ENCODE measurements around the gene THY1. TPM values are rescaled to one million over a fixed set of nuclear protein-coding genes. Genes with fewer than 3 reads are reported as not detected.

The THY1 gene
- polyA plus RNA-seq, 1 donor from 2014 or later = 98.3 TPM

DNA sequence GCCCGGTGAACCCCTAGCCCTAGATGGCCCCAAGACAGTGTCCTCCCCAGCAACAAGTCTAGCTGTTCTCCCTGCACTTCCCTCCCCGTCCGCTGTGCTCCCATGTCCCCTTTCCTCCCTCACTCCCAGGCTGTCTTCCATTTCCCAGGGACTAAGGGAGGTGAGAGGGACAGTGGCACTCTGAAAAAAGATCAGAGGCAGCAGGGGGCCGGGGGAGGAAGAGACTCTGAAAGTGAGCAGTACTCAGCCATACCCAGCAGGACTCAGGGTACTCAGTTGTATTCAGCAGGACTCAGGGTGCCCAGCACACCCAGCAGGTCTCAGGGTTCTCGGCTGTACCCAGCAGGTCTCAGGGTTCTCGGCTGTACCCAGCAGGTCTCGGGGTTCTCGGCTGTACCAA lies 48.4 kb upstream of the THY1 start:
- H3K27me3 ChIP-seq (ENCODE audit: insufficient read depth, low read depth, low read length) = no peaks in the 10 kb centered on the region
- H2AFZ ChIP-seq (ENCODE audit: low read depth, low read length) = no peak overlapping the region
- no peak for TF ChIP-seq EZH2 (IDR thresholded peaks at IDR 0.05; ENCODE audit: borderline replicate concordance, insufficient read depth, low read length, poor library complexity, severe bottlenecking)
- no peak for TF ChIP-seq TAF1 (IDR thresholded peaks at IDR 0.05; ENCODE audit: low read depth)
- TF ChIP-seq, protein P1, sequence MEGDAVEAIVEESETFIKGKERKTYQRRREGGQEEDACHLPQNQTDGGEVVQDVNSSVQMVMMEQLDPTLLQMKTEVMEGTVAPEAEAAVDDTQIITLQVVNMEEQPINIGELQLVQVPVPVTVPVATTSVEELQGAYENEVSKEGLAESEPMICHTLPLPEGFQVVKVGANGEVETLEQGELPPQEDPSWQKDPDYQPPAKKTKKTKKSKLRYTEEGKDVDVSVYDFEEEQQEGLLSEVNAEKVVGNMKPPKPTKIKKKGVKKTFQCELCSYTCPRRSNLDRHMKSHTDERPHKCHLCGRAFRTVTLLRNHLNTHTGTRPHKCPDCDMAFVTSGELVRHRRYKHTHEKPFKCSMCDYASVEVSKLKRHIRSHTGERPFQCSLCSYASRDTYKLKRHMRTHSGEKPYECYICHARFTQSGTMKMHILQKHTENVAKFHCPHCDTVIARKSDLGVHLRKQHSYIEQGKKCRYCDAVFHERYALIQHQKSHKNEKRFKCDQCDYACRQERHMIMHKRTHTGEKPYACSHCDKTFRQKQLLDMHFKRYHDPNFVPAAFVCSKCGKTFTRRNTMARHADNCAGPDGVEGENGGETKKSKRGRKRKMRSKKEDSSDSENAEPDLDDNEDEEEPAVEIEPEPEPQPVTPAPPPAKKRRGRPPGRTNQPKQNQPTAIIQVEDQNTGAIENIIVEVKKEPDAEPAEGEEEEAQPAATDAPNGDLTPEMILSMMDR (IDR thresholded peaks at IDR 0.05; ENCODE audit: poor library complexity, severe bottlenecking) = no peak
- no peak for TF ChIP-seq POLR2AphosphoS5 (IDR thresholded peaks at IDR 0.05)
- TF ChIP-seq, protein P2, sequence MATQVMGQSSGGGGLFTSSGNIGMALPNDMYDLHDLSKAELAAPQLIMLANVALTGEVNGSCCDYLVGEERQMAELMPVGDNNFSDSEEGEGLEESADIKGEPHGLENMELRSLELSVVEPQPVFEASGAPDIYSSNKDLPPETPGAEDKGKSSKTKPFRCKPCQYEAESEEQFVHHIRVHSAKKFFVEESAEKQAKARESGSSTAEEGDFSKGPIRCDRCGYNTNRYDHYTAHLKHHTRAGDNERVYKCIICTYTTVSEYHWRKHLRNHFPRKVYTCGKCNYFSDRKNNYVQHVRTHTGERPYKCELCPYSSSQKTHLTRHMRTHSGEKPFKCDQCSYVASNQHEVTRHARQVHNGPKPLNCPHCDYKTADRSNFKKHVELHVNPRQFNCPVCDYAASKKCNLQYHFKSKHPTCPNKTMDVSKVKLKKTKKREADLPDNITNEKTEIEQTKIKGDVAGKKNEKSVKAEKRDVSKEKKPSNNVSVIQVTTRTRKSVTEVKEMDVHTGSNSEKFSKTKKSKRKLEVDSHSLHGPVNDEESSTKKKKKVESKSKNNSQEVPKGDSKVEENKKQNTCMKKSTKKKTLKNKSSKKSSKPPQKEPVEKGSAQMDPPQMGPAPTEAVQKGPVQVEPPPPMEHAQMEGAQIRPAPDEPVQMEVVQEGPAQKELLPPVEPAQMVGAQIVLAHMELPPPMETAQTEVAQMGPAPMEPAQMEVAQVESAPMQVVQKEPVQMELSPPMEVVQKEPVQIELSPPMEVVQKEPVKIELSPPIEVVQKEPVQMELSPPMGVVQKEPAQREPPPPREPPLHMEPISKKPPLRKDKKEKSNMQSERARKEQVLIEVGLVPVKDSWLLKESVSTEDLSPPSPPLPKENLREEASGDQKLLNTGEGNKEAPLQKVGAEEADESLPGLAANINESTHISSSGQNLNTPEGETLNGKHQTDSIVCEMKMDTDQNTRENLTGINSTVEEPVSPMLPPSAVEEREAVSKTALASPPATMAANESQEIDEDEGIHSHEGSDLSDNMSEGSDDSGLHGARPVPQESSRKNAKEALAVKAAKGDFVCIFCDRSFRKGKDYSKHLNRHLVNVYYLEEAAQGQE (IDR thresholded peaks at IDR 0.05; ENCODE audit: borderline replicate concordance) = no peak
- no peak for TF ChIP-seq EP300 (conservative IDR thresholded peaks at IDR 0.05; ENCODE audit: poor library complexity, severe bottlenecking)
- no peak for TF ChIP-seq MXI1 (conservative IDR thresholded peaks at IDR 0.05; ENCODE audit: poor library complexity, severe bottlenecking)
- TF ChIP-seq SMC3 (conservative IDR thresholded peaks at IDR 0.05; ENCODE audit: poor library complexity) = no peak
- TF ChIP-seq RAD21 (conservative IDR thresholded peaks at IDR 0.05) = no peak
- H3F3A ChIP-seq (ENCODE audit: insufficient read depth, low read length, poor library complexity, severe bottlenecking) = no peaks in the 10 kb centered on the region
- no peaks in the 10 kb centered on the region for H3K9me2 ChIP-seq (ENCODE audit: insufficient read depth, low read length)
- no peaks in the 10 kb centered on the region for H4K20me1 ChIP-seq (ENCODE audit: insufficient read depth)
- H3K27ac ChIP-seq (ENCODE audit: low read length) = no peak overlapping the region
- no peak overlapping the region for H3K4me3 ChIP-seq (ENCODE audit: low read length)
- H3K36me3 ChIP-seq (ENCODE audit: insufficient read depth, low read length) = no peaks in the 10 kb centered on the region
- no peaks in the 10 kb centered on the region for H3K79me2 ChIP-seq (replicated peaks; ENCODE audit: insufficient read depth, low read length)
- no peak overlapping the region for H3K9ac ChIP-seq (ENCODE audit: low read length)
- H3K9me3 ChIP-seq (ENCODE audit: low read length) = no peaks in the 10 kb centered on the region
- H3K4me2 ChIP-seq (ENCODE audit: low read length) = no peak overlapping the region

DNA sequence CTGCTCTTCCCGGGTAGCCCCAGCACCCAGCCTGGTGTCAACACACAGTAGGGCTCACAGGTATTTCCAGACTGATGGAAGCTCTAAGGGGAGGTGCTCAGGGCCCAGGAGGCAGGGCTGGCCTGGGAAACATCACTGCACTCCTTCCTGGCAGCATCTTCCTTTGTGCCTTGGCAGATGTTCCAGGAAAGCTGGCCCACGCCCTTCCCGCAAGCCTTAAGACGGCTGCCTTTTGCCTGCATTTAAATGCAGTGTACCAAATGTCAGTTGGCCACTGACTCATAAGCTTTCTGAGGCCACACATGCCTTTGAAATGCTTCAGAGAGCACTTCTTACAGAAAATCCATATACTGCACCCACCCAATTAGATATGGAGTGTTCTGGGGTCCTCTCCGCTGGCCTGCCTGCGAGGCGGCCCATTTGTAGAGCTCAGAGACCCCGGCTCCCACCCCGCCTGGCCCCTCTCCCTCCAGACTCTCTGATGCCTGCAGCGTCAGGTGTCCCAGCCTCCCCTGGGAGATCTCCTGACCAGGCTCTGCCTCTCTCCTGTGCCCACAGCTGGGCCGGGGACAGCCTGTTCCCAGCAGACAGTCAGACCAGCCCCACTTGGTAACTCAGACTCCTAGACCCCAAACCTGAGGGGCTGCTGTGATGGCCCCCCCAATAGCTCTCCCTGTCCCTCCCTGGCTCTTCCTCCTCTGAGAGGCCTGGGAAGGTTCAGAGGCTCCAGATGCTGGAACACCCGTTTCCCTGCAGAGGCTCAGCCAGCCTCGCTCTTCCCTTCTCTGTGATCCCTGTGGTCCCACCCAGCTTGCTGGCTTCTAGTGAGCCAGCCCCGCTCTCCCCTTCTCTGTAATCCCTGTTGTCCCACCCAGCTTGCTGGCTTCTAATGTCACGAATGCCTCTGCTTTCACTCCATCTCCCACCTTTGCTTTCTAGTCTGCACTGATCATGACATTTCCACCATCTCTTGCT lies 47.6 kb upstream of the THY1 start:
- Histone ChIP-seq H3K4me2 (ENCODE audit: low read length) (no peak overlapping the region), H3K36me3 (ENCODE audit: insufficient read depth, low read length) (no peaks in the 10 kb centered on the region), H2AFZ (ENCODE audit: low read depth, low read length) (no peak overlapping the region), H3K79me2 (replicated peaks; ENCODE audit: insufficient read depth, low read length) (no peaks in the 10 kb centered on the region), H3K9ac (ENCODE audit: low read length) (no peak overlapping the region), H3K27ac (ENCODE audit: low read length) (no peak overlapping the region), H3F3A (ENCODE audit: insufficient read depth, low read length, poor library complexity, severe bottlenecking) (no peaks in the 10 kb centered on the region), H3K9me3 (ENCODE audit: low read length) (no peaks in the 10 kb centered on the region), H4K20me1 (ENCODE audit: insufficient read depth) (no peaks in the 10 kb centered on the region), H3K4me3 (ENCODE audit: low read length) (no peak overlapping the region), H3K9me2 (ENCODE audit: insufficient read depth, low read length) (no peaks in the 10 kb centered on the region), H3K27me3 (ENCODE audit: insufficient read depth, low read depth, low read length) (no peaks in the 10 kb centered on the region)
- TF ChIP-seq TAF1 (IDR thresholded peaks at IDR 0.05; ENCODE audit: low read depth) = no peak
- TF ChIP-seq, protein P2 (IDR thresholded peaks at IDR 0.05; ENCODE audit: borderline replicate concordance) = no peak
